GM21723 (cell line): ENCODE data around the gene RNF141.
A peak's percentile ranks its signal among the peaks of the same experiment; 100 is the strongest.

Experiments
- ATAC-seq: cut with Tn5 transposase; IDR thresholded peaks from one replicate; pipeline ENCODE4 v1.9.1; 2021; ENCODE audit warnings: mild to moderate bottlenecking, moderate library complexity; ENCODE audit not compliant: unreplicated experiment

The RNF141 gene

GRCh38 chr11:10561947-10562346, 21.0 kb upstream of the RNF141 start:
- ATAC-seq = no peak

- no peak for ATAC-seq
Observed at GRCh38 chr11:10561043-10561818, 20.2 kb upstream of the RNF141 start.

- no peak for ATAC-seq
Observed at GRCh38 chr11:10558288-10558687, 17.3 kb upstream of the RNF141 start.

GRCh38 chr11:10556590-10556989, 15.6 kb upstream of the RNF141 start:
- no peak for ATAC-seq

GRCh38 chr11:10551845-10552352, 10.9 kb upstream of the RNF141 start:
- ATAC-seq = no peak

- ATAC-seq = no peak
Observed at GRCh38 chr11:10551290-10551592, 10.3 kb upstream of the RNF141 start.

GRCh38 chr11:10550503-10551289, 9.7 kb upstream of the RNF141 start:
- ATAC-seq = no peak

GRCh38 chr11:10544491-10545465, 3.8 kb upstream of the RNF141 start:
- no peak for ATAC-seq

GRCh38 chr11:10543782-10544181, 2.8 kb upstream of the RNF141 start:
- no peak for ATAC-seq

GRCh38 chr11:10542776-10543175, 1.8 kb upstream of the RNF141 start:
- ATAC-seq = no peak

- ATAC-seq = no peak
Observed at GRCh38 chr11:10541561-10541930, 559 bp upstream of the RNF141 start.

- ATAC-seq = peak; percentile 41
Observed at GRCh38 chr11:10540546-10540914, 457 bp downstream of the RNF141 start.

GRCh38 chr11:10539339-10539738, 1.6 kb downstream of the RNF141 start:
- ATAC-seq = no peak

GRCh38 chr11:10538924-10539323, 2.1 kb downstream of the RNF141 start:
- ATAC-seq = no peak

GRCh38 chr11:10537600-10537999, 3.4 kb downstream of the RNF141 start:
- no peak for ATAC-seq

- no peak for ATAC-seq
Observed at GRCh38 chr11:10534316-10534715, 6.7 kb downstream of the RNF141 start.

GRCh38 chr11:10533323-10533722, 7.7 kb downstream of the RNF141 start:
- no peak for ATAC-seq

- no peak for ATAC-seq
Observed at GRCh38 chr11:10532526-10532925, 8.5 kb downstream of the RNF141 start.

GRCh38 chr11:10529279-10529678, 11.7 kb downstream of the RNF141 start:
- no peak for ATAC-seq

- ATAC-seq = no peak
Observed at GRCh38 chr11:10528121-10528520, 12.9 kb downstream of the RNF141 start.
